HG02642 (cell line): ENCODE measurements around the gene MAP2K3.
"Not testable (repeated sequence)": the region's sequence is repeated elsewhere in the genome, so short reads cannot be mapped to it uniquely, and the experiment has no call there.

Experiments used
- ATAC-seq: cut with Tn5 transposase; IDR thresholded peaks from one replicate; pipeline ENCODE4 v1.9.1; 2021; ENCODE audit warnings: mild to moderate bottlenecking; ENCODE audit not compliant: unreplicated experiment, poor library complexity

The MAP2K3 gene

GRCh38 chr17:21346651-21347250 lies 62.2 kb downstream of the MAP2K3 start:
- ATAC-seq, result not testable (repeated sequence)

DNA sequence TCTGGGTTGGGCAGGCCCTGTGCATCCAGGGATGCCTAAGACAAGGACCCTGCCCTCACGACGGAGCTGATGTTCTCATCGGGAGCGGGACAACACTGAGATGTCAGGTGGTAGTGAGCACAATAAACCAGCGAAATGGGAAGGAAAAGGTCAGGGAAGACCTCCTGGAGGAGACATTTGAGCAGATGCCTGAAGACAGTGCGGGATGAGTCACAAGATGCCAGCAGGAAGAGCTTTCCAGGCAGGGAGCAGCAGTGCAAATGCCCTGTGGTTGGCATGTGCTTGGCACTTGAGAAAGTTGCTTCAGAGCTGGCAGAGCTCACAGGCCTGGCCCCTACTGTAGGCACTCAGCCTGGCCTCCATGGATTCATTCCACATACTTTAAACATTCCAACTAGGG lies 63.1 kb downstream of the MAP2K3 start:
- ATAC-seq, result not testable (repeated sequence)

- peak; percentile 70 for ATAC-seq
Measured at GRCh38 chr17:21348081-21348925, 63.8 kb downstream of the MAP2K3 start.

- peak; percentile 12 for ATAC-seq
Measured at GRCh38 chr17:21348926-21349261, 64.4 kb downstream of the MAP2K3 start.

DNA sequence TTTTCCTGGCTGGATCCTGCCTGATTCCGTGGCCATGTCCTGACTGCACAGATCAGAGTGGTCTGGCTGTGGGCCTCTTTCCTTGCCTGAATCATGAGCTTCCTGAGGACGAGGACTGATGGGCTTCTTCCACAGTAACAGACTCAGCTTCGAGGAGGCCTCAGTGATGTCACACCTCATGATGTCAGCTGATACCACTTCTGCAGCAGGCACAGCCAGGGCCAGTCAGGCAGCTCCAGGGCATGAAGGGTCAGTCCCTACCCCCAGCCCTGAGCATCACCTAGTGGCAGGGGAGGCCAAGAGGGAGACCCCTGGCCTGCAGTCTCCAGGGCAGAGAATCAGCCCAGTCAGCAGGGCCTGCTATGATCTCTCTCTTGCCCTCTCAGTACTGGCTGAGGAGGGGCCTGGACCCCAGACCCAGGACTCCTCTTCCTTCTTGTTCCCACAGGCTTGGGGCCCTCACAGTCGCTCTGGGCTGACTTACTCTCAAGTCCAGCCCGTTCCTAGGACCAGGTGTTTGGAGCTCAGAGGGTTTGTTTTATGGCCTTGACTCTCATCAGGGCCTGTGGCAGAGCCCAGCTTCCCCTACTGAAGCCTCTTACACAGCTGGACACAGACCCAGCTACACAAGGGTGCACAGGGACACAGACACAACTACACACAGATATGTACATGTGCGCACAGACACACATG lies 65.0 kb downstream of the MAP2K3 start:
- ATAC-seq, result not testable (repeated sequence)

DNA sequence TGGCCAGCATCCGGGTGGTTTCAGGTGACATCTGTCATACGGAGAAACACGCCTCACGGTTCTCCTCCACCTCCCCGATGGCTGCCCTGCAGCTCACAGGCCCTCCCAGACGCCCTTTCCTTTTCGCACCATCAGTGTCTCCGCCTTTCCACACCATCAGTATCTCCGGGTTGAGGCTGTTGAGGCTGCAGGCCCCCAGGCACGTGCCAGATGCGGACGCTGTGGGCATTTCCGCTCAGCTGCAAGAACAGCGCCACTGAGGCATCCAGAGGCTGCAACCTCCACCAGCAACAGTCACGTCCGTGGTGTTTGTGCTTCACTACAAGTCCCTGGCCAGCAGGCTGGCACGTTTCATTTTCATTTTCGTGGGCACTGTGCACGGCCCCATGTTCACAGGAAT lies 66.0 kb downstream of the MAP2K3 start:
- ATAC-seq, result not testable (repeated sequence)

DNA sequence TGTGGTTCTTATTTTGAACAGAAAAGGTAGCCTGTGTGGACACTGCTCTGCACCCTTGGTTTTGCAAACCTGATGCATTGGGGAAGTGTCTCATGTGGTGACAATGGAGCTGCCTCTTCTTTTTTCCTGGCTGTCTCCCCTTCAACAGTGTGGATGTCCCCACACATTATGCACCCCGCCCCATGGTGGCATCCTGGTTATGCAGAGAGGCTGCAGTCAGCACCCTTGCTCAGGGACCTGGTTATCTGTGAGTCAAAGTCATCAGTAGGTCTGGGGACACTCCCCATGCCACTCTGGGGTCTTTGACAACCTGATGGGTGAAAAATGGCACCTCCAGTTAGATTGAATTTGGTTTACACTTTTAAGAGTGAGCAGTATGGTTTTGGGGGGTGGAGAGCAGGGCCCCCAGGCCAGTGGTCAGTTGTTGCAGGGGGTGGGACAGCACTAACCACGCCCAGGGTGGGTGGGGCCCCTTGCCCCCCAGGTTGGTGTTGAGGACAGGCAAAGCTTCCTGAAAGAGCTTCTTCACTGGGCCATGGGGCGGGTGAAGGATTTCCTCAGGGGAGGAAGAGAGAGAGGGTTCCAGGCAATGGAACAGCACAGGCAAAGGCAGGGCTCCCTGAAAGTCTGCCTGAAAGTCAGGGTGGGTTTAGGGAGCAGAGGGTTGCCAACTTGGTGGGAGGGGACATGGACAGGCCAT lies 67.0 kb downstream of the MAP2K3 start:
- no peak for ATAC-seq

DNA sequence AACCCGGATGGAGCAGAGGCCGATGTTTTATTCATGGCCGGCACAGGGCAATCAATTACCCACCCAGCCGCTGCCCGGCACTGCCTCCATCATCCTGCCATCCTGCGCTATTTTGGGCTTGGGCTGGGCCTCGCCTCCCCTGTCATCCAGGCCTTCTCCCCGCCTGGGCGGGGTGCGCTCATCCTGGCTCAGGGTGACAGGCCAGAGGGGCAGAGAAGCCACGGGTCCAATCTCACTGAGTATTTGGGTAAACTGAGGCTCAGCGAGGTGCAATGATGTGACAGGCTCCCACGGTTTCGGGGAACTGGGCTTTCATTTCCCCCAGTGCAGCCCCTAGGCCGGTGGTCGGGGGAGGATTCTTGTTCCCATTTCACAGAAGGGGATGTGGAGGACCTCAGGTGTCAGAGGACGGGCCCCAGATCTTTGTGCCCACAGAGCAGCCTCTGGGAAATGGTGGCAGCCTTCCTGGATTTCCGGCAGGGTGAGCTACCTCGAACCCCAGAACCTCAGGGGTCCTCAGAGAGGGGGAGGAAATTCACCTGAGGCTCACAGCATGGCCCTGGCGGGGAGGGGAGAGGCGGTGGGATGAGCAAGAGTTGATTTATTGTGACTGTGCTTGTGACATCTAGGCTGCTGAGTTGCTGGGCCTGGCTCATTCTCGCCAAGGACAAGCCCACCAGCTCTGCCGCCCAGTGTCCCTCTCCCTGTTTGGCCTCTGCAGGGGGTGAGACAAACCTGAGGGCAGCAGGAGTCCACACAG lies 67.9 kb downstream of the MAP2K3 start:
- no peak for ATAC-seq

DNA sequence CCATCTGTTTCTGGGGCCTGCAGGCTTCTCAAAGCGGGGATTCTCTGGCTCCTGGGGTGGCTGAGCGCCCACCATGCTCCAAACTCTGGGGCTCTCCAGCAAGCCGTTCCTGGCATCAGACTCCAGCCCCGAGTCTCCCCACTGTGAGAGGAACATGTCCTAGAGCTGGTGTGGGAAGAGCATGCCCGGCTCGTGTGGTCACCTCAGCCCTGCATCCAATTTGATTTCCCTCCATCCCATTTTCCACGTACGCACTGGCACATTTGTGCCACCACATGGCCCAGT lies 68.4 kb downstream of the MAP2K3 start:
- ATAC-seq, result no peak

- ATAC-seq, result no peak
Measured at GRCh38 chr17:21353326-21354010, 69.0 kb downstream of the MAP2K3 start.

DNA sequence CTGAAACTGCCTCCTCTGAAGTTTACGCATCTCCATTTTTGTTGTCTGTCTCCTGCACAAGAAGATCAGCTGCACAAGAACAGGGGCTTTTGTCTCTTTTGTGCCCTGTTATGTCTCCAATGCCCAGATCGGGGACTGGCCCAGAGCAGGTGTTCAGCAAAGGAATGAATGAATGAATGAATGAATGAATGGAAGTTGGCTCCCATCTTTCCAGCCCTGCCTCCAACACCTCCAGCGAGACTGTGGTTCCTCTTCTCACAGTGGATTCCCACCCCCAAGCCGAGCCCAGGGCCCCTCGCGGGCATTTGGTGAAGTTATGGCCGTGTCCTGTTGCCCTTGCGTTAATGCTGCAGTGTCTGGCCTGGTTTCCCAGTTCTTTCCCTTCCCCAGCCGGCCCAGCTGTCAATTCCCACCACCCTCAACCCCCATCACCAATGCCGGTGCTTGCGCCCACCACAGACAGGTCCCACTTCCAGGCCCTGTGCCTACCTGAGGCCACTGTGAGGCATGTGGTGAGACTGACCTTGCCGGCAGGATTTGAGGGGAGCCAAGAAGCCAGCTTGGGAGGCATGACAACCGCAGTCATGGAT lies 70.4 kb downstream of the MAP2K3 start:
- ATAC-seq, result no peak

GRCh38 chr17:21355586-21355985 lies 71.1 kb downstream of the MAP2K3 start:
- no peak for ATAC-seq

DNA sequence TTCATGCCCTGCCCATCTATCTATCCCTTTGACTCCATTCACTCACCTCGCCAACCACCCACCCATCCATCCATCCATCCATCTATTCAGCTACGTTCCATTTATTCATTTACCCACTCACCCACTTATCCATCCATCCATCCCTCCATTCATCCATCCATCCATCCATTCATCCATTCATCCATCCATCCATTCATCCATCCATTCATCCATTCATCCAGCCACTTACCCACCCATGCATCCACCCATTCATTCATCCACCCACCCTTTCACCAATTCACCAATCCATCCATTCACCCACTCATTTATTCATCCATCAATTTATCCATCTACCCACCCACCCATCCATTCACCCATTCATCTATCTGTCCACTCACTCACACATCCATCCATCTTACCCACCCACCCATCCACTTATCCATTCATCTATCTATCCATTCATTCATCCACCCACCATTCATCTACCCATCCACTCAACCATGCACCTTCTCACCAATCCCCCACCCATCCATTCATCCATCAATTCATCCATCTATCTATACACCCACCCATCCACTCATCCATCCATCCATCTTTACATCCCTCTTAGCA lies 72.1 kb downstream of the MAP2K3 start:
- ATAC-seq, result no peak

DNA sequence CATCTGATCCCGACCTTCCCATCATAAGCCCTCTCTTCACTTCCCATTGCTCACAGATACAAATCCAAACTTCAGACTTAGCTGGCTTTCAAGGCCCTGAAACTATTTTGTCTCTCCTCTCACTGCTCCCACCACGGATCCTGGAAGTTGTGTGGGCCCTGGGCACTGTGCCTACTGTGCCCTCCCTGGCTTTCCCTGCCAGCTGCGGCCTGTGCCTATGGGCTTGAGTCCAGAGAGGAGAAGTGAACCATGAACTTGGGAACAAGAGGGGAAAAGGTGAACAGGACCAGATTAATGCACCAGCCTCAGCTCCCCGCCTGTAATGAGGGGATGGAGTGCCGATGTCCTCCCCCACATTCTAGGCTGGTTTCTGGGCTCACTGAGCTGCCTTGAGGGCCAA lies 72.8 kb downstream of the MAP2K3 start:
- ATAC-seq, result no peak

DNA sequence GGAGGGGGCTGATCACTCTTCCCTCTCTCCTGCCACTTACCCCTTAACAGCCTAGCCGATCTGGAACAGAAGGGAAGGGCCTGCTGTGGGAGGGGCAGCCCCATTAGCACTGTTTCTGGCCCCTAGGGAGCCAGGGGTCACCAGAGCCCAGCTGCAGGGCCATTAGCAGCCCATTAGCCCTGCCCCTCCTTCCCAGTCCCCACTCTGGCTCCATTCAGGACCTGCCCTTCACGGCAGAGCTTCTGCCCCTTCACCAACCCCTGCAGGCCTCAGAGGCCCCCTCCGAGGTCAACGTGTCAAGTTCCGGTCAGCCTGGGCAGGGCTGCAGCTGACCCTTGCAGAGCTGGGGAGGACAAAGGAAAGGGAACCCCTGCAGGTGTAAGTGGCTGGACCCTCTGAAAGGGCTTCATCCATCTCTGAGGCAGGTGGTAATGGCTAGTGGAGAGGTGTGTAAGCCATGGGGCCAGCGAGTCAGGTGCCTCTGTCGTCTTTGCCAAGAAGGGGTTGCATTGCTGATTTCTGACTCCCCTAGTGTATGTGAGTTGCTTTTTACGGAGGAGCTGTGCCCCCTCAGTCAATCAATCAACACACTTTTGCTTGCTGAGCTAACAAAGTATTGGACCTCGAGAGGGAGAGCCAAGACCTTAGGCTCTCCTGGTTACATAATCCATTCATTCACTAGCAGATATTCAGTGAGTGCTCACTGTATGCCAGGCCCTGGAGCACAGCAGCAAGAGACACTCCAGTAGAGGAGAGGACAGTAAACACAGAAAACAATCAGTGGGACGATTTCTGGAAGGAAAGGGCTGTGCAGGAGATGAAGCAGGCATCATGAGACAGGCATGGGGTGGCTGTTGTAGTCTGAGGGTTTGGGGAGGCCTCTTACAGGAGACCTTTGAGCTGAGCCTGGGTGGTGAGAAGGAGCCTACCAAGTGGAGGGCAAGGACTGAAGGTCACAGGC lies 73.5 kb downstream of the MAP2K3 start:
- no peak for ATAC-seq

- no peak for ATAC-seq
Measured at GRCh38 chr17:21358682-21359482, 74.4 kb downstream of the MAP2K3 start.

DNA sequence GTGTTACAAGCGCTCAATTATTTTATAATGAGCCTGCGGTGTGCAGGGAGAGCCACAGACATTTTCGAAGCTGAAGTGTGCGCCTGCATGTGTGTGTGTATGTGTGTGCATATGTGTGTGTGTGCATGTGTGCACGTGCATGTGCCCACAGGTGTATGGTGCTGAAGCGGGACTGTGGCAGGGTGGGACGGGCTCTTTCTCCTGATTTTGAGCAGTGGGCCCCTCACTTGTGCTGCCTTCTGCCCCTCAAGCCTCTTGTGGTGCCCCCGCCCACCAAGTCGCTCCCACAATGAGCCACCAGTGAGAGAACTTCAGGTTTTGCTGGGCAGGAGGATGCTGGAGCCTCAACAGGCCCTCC lies 75.0 kb downstream of the MAP2K3 start:
- no peak for ATAC-seq
